Stimulated activated naive CD4-positive, alpha-beta T cell (primary cell): ENCODE measurements around the gene CABS1.

Experiments
- DNase-seq, 6 experiments: peaks; one replicate each; lab custom pipeline; 2025; lab: John Stamatoyannopoulos, UW

Gene CABS1

GRCh38 chr4:70334681-70335080, at the start of gene CABS1:
Gene CABS1 (plus strand): TSS chr4:70334981. CDS start chr4:70335040, 59 bp downstream.
- DNase-seq = no peak

- DNase-seq = no peak
These were observed 46.1 kb upstream of the CABS1 start for GRCh38 chr4:70288651-70289050.

DNA sequence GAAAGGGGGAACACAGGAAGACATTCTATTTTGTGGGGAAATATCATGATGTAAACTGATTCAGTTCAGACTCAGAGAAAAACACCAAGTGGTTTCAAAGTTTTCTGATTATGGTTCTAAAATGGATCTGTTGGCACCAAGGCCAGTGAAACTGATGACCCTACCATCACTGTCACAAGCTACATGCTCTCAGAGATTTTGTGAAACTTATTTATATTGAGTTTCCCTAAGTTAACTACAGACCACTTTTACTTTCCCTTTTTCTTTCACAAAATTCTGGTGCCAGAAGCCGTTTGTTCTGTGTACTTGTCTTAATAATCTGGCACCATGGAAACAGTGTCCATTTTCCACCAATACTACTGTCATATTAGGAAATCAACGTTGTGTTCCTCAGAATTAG, 43.4 kb upstream of the CABS1 start:
- no peak for DNase-seq

DNA sequence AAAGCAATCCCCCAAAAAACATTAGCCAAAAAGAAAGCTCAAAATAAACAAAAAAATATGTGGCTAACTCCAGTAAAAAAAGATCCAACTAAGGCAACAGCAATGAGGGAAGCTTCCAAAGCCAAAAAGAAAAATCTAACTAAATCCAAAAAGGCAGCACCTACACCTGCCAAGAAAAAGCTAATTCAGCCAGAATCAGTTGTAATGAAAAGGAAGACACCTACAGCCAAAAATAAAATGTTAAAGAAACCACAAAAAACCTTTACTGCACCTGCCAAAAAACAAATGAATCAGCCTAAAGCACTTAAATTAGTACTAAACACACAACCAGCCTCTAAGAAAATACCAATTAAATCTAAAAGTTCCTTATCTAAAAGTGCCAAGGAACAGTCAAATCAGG, 37.2 kb upstream of the CABS1 start:
- no peak for DNase-seq

GRCh38 chr4:70298051-70298450, 36.7 kb upstream of the CABS1 start:
- no peak for DNase-seq

GRCh38 chr4:70299643-70300042, 35.1 kb upstream of the CABS1 start:
- DNase-seq = no peak

DNA sequence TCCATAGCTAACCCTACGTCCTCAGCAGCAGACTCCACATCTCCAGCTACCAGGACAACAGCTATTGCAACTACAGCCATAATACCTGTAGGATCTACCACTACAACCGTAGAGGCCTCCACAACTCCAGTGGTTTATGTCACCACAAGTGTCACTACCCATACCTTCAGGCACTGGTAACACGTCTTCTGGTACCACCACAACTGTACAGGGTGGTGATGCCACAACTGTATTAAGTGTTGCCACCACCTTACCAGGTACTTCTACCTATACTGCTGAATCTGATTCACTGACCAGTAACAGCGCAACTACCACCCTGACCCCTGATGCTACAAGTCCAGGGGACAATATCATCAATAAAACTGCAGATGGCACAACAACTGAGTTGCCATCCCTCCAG, 34.6 kb upstream of the CABS1 start:
- no peak for DNase-seq

DNA sequence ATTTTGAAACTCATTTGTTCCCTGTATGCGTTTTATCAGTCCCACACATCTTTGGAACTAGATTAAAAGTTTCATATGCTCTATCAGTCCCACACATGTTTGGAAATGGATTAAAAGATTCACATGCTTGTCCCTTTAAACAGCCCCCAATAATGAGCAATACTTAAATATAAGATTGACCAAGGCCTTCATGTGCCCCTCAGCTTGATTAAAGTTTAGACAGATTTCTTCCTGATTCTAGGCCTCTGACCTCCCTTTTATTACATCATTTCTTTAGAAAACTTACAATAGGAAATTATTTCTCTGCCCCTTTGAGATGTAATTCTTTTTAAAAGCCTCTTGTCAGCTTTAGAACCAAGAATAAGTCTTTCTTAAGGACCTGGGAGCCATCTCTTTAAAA, 31.7 kb upstream of the CABS1 start:
- no peak for DNase-seq

DNA sequence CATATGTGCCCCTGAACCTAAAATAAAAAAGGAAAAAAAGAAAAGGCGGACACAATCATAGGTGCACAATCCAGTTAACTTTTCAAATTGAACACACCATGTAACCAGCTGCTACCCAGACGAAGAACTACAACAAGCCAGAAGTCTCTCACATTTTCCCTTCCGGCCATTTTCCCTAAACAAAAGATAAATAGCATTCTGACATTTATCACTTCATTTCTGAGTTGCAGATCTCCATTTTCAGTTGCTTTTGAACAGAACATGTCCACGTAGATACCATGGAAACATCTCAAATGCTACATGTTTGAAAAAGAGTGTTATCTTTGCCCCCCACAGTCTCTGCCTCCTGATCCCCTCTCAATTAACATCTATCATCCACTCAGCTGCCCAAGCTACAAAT, 29.2 kb upstream of the CABS1 start:
- DNase-seq = no peak

DNA sequence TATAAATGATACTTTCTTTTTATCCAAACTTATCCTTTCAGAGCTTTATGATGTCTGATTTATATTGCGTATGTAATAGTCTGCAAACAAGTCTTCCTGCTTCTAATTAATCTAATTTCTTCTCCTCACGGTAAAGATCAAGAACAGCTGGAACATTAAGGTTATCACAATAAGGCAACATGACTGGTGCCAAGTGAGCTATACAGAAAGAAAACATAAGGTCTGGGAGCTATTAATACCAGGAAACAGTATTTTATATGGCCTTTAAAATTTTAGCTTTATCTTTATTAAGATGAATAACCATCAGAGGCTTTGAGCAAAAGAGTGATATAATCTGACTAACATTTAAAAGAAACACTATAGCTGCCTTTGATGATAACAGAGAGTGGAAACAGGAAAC, 28.7 kb upstream of the CABS1 start:
- no peak for DNase-seq

- no peak for DNase-seq
These were observed 21.0 kb upstream of the CABS1 start for GRCh38 chr4:70313736-70314135.

GRCh38 chr4:70315928-70316327, 18.9 kb upstream of the CABS1 start:
- DNase-seq = no peak

DNA sequence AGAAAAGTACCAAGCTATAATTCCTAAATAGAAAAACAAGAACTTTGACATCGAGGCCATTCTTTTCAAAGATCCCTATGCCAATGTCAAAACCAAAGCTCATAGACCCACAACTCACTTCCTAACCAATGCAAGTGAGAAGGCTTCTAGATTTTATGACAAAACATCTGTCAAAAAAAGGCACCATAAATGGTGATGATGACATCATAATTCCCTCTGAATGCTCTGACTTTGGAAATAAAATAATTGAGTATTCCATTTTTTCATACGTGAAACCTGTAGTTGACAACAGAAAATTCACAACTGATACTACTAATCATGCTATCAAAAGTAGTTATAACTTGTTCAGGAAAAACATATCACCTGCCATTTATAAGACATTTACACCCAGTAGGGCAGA, 8.7 kb upstream of the CABS1 start:
- DNase-seq = no peak

DNA sequence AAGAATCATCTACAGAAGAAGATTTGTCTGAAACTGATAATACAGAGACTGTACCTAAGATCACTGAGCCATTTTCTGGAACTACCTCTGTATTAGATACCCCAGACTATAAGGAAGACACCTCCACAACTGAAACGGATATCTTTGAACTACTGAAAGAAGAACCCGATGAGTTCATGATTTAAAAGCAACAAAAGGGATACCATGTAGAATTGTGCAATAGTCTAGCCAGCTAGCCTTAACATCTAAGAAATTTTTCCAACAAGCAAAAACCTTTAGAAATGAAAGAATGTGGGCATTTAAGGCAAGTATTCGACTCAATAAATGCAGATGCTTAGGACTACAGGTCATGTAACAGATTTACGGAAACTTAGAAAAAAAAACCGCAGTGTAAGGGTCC, 1.3 kb downstream of the CABS1 start:
- no peak for DNase-seq

DNA sequence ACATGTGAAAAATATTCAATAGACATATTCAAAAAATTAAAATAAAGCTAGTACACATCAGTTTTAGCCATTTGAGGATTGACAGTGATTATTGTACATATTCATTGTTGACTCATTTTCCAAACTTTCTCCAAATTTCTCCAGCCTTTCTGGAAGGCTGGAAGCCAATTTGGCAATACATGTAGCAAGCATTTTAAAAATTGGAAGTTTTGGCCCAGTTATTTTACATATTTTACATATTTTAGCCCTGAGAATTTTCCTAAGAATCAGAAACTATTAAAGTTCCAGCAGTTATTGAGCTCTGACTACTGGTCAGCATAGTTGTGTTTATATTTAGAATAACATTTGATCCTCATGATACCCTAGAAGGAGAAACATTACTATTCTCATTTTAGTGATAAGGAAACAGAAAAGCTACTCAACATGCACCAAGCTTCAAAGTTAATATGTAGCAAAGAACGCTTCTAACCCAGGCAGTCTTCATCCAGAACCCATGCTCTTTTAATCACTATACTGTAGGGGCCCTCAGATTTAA, 3.2 kb downstream of the CABS1 start:
- DNase-seq = no peak

DNA sequence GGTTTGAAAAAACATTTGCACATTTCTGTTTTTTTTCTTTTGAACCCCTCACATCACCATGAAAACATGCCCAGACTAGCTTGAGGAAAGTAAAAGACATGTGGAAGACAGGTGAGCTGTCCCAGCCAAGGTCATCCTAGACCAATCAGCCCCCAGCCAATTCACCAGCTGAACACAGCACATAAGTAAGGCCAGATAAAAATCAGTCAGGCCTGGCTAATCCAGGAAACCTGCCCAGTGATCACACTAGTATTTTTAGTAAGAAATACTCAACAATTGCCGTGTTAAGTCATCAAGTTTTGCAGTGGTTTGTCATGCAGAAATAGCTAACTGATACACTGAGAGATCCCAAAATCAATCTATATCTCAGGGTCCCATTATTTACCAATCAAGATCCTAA, 21.4 kb downstream of the CABS1 start:
- DNase-seq = no peak

DNA sequence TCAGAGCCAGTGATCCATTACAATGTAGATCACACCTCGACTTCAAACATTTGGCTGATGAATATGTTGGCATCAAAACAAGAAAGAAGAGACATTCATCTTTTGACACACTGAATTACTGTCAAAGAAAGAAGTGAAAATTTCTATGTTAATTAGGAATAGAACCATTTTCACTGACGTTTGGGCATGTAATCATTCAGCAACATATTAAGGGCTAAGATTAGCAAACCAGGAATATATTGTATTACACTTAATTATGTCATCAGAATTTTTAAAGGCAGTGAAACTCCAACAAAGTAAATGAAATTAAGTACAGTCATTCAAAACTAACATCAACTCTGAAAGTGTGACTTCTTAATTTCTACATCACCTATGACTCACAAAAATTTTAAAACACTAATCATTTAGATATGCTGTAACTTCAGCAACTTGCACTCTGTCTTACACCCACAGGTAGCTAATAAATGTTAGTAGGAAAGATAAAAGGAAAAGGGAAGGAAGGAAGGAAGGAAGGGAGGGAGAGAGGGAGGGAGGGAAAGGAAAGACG, 24.4 kb downstream of the CABS1 start:
- DNase-seq = no peak

DNA sequence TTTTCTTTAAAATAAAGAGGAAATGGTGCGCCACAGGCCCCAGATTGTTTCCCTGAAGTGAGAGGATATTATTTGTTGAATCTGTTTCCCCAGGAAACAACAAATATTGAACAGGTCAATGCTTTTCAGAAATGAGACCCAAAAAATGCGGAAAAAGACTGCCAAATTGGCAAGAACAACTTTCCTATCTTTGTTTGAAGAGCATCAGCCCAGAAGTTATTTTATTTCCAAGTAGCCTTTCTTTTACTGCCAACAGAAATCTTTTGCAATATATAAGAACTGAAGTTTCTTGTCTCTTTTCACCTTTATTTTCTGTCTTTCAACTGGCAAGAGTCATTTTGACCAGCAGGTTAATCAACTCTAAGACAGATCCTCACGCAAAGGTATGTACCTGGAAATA, 25.7 kb downstream of the CABS1 start, which contains the start of gene SMR3A:
SMR3A (plus strand) TSS at position 301 of the 400 bp plus-strand sequence. CDS start 1,356 bp downstream, outside the sequence.
- DNase-seq = no peak

GRCh38 chr4:70364002-70364401, 29.2 kb downstream of the CABS1 start:
- DNase-seq = no peak

GRCh38 chr4:70365479-70365878, 30.7 kb downstream of the CABS1 start:
- no peak for DNase-seq

DNA sequence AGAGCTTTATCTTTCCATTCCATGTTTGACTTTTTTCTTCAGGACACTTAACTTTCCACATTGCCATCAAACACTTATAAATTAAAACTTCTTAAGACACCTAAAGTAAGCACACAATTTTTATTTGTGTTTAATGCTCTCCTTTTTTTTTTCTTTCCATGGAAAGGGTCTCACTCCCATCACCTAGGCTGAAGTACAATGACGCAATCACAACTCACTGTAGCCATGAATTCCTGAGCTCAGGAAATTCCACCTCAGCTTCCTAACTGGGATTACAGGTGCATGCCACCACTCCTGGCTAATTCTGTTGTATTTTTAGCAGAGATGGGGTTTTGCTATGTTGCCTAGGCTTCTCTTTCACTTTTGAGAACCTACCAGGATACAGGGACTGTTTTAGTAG, 33.0 kb downstream of the CABS1 start:
- DNase-seq = no peak

- no peak for DNase-seq
These were observed 37.2 kb downstream of the CABS1 start for GRCh38 chr4:70371987-70372386.

DNA sequence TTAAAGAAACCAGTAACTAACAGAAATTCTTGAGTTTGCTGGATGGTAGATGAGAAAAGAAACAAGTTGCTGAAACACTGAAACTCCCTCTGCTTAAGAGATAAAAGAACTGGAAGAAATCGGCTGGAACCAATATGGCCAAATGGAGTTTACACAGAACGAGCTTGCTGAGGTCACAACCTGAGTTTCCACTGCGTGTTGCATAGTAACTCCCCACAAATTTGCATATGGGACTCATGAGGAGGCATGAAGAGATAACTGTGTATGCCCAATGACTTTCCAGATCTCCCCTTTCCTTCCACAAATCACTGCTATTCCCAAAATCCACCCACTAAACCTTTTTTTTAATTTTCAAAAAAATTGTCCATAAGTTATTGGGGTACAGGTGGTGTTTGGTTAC, 38.0 kb downstream of the CABS1 start:
- DNase-seq = no peak

GRCh38 chr4:70380578-70380977, 45.8 kb downstream of the CABS1 start:
- no peak for DNase-seq
